Colonic mucosa (tissue), 4 donors: ENCODE results near the gene PACS1. TPM values are rescaled to one million over a fixed set of nuclear protein-coding genes. Genes with fewer than 3 reads are reported as not detected.

Experiments
- DNase-seq: peaks from one replicate; pipeline ENCODE4 v3.0.0-alpha.2; 2020
- H3K27ac ChIP-seq: fragments of 200-600 bp; one replicate; pipeline ENCODE4 v1.8.0; 2021
- H3K27me3 ChIP-seq: fragments of 200-600 bp; one replicate; pipeline ENCODE4 v1.8.0; 2021
- H3K36me3 ChIP-seq: fragments of 200-600 bp; one replicate; pipeline ENCODE4 v1.8.0; 2021
- H3K4me1 ChIP-seq: fragments of 200-600 bp; one replicate; pipeline ENCODE4 v1.8.0; 2021; ENCODE audit warnings: mild to moderate bottlenecking
- H3K4me3 ChIP-seq: fragments of 200-600 bp; one replicate; pipeline ENCODE4 v1.8.0; 2021
- H3K9ac ChIP-seq, 2 donors: one replicate each; pipeline ENCODE4 v1.7.0; 2013; ENCODE audit warnings: control low read depth in 2 of 2, low read depth in 2 of 2, low read length in 2 of 2
- H3K9me3 ChIP-seq: fragments of 200-600 bp; one replicate; pipeline ENCODE4 v1.8.0; 2021
- intact Hi-C: fragments of 100-400 bp; cut with DNase I; formaldehyde crosslinking; loops from one replicate; pipeline ENCODE4 v1.14.1; 2022
- total RNA-seq, 2 donors: library from RNA; stranded (reverse); fragmentation: NEBNext Ultra II Directional in 1 of 2; extraction: Animal tissue kit (Norgen Biotek cat#: 25700) in 1 of 2; gene quantifications; one replicate each; pipeline ENCODE4 v1.2.1, GENCODE V29; 2021
- TF ChIP-seq, protein P1 (sequence below): fragments of 200-600 bp; IDR thresholded peaks from one replicate; pipeline ENCODE4 v1.8.0; 2022; ENCODE audit warnings: antibody characterized with exemption, mild to moderate bottlenecking
- donor health status: healthy.
- donor health status: DM: no; HTN: no; CAD: no.
- donor health status: DM: no; HTN: no; CAD: no.

The PACS1 gene
- total RNA-seq, 2 donors from 2014 or later = 10.1 to 20.9 TPM

DNA sequence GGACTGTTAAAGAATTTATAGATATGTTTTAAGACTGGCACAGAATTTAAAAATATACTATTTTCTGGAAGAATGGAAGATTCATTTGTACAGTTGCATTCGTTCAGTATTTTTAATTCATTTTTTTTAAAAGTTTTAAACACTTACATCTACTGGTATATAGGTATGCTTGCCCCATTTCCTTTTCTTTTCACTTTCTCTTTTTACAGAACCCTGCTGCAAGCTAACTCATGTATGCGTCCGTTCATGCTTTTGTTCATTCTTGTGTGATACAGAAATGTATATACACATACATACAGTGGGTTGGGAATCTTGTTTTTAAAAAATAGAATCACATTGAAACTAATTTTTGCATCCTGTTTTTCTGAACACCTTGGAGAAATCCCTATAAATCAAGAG, 31.0 kb downstream of the PACS1 start:
- no peaks in the 10 kb centered on the region for H3K9me3 ChIP-seq
- intact Hi-C loops = no loop called here
- H3K36me3 ChIP-seq = no peaks in the 10 kb centered on the region
- H3K4me3 ChIP-seq = no peak overlapping the region
- TF ChIP-seq, protein P1, sequence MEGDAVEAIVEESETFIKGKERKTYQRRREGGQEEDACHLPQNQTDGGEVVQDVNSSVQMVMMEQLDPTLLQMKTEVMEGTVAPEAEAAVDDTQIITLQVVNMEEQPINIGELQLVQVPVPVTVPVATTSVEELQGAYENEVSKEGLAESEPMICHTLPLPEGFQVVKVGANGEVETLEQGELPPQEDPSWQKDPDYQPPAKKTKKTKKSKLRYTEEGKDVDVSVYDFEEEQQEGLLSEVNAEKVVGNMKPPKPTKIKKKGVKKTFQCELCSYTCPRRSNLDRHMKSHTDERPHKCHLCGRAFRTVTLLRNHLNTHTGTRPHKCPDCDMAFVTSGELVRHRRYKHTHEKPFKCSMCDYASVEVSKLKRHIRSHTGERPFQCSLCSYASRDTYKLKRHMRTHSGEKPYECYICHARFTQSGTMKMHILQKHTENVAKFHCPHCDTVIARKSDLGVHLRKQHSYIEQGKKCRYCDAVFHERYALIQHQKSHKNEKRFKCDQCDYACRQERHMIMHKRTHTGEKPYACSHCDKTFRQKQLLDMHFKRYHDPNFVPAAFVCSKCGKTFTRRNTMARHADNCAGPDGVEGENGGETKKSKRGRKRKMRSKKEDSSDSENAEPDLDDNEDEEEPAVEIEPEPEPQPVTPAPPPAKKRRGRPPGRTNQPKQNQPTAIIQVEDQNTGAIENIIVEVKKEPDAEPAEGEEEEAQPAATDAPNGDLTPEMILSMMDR = no peak
- H3K9ac ChIP-seq = no peak overlapping the region
- no peak for DNase-seq
- no peaks in the 10 kb centered on the region for H3K27me3 ChIP-seq
- no peaks in the 10 kb centered on the region for H3K4me1 ChIP-seq
- H3K27ac ChIP-seq = peak overlapping the region; percentile 39

DNA sequence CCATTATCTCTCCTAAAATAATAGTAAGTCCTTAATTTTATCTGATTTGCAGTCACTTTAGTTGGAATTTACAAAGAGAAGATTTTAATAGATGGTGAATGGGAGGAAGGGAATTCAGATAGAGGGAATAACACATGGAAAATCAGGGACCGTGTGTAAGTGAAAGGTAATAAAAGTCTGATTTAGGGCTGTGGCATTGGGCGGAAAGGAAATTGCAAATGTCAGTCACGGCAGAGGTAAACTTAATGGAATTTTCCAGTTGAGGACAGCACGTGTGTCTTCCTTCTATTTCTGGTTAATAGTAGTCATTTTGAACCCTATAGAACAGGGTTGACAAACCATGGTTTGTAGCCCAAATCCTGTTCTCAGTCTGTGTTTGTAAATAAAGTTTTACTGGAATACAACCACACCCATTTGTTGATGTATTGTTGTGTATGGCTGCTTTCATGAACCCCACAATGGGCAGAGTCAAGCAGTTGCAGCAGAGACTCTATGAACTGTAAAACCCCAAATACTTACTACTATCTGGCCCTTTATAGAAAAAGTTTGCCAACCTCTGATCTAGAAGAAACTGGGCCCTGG, 34.1 kb downstream of the PACS1 start:
- Histone ChIP-seq H3K4me3 (no peak overlapping the region), H3K9me3 (no peaks in the 10 kb centered on the region), H3K4me1 (no peaks in the 10 kb centered on the region), H3K36me3 (no peaks in the 10 kb centered on the region), H3K27me3 (no peaks in the 10 kb centered on the region), H3K9ac (no peak overlapping the region), H3K27ac (no peak overlapping the region)
- TF ChIP-seq, protein P1 = no peak
- no peak for DNase-seq
- intact Hi-C loops = no loop called here

DNA sequence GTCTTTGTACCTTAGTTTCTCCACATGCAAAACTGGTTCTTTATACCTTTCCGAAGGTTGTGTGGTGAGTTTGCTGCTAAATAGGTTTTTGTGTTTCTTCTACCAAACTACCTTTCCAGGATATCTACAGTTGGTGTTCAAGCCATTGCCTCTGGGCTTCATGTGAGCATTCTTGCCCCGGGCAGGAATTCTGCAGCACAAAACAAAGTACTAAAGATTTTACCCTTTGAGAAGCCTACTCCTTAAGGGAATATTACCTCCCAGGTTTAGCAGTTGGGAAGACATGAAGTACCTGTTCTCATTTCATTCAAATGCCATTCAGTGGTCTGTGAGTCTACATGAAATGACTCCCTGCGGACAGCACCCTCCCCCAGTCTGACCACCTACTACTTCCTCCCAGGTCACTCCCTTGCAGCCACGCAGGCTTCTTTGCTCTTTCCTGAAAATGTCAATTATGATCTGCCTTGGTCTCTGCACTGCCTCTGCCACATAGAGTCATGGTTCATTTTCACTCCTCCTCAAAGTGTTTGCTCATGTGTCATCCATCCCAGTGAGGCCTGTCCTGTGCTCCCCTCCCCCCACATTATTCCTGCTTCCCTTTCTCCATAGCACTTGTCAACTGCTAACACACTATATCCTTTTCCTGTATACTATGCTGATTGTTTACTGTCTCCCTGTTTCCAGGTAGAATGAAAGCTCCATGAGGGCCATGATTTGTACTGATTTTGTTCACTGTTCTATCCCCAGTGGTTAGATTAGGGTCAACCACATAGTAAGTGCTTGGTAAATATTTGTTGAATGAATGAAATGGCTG, 36.9 kb downstream of the PACS1 start:
- Histone ChIP-seq H3K4me3 (no peak overlapping the region), H3K9ac (peak overlapping the region in 1 of 2 donors; percentile 15), H3K4me1 (peaks cover under 1% of the 10 kb centered on the region), H3K27ac (no peak overlapping the region), H3K36me3 (no peaks in the 10 kb centered on the region), H3K9me3 (no peaks in the 10 kb centered on the region), H3K27me3 (no peaks in the 10 kb centered on the region)
- TF ChIP-seq, protein P1 = no peak
- intact Hi-C loops = no loop called here
- no peak for DNase-seq

DNA sequence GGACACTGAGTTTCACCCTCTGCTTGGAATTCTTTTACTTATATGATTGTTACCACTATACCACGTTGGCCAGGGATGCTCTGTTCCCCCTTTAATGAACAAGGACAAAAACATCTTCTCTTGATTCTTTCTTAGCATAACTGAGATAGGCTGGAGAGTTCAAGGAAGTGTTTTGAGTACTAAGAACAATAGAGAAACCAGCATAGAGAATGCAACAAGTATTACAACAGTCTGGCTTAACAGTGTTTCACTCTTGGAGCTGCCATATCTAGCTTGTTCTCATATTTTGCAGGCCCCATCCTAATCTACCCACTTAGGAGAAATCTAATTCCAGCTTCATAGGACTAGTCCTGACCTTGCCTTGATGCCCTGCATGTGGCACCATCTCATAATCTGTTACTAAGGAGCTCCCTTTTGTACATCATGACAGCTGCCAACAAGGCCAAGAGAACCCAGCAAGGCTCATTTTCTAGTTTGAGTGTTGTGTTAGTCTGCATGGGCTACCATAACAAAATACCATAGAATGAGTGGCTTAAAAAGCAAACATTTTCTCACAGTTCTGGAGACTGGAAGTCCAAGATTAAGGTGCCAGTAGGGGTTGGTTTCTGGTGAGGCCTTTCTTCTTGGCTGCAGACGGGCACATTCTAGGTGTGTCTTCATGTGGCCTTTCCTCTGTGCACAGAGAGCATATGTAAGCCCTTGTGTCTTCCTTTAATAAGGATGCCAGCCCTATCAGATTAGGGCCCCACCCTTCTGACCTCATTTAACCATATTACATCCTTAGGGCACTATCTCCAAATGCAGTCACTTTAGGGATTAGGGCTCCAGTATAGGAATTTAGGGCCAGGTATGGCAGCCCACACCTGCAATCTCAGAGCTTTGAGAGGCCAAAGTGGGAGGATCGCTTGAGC, 37.8 kb downstream of the PACS1 start:
- no peak for DNase-seq
- intact Hi-C loops = no loop called here
- Histone ChIP-seq H3K9me3 (no peaks in the 10 kb centered on the region), H3K9ac (no peak overlapping the region), H3K4me1 (peaks cover 8% of the 10 kb centered on the region), H3K27ac (no peak overlapping the region), H3K27me3 (no peaks in the 10 kb centered on the region), H3K36me3 (no peaks in the 10 kb centered on the region), H3K4me3 (no peak overlapping the region)
- TF ChIP-seq, protein P1 = no peak

DNA sequence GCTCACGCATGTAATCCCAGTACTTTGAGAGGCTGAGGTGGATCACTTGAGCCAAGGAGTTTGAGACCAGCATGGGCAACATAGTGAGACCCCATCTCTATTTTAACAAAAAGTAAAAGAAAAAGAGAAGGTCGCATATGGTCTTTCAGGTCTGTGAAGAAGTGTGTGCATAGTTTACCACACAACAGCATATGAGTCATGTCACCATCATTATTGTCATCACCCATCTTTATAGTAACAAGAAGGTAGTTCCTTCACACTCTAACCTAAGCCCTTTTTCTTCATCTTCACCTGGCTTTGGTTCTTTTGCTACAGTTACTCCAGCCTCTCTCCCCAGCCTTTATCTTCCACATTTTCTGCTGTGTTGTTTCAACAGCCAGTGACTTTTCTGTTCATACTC, 39.2 kb downstream of the PACS1 start:
- Histone ChIP-seq H3K9me3 (no peaks in the 10 kb centered on the region), H3K27me3 (no peaks in the 10 kb centered on the region), H3K27ac (no peak overlapping the region), H3K36me3 (no peaks in the 10 kb centered on the region), H3K9ac (no peak overlapping the region), H3K4me1 (peaks cover 18% of the 10 kb centered on the region), H3K4me3 (no peak overlapping the region)
- TF ChIP-seq, protein P1 = no peak
- intact Hi-C loops = no loop called here
- DNase-seq = no peak
